ENCODE measurements around the gene MBNL2.

Gene MBNL2

GRCh38 chr13:97237388-97237787, 15.3 kb downstream of the MBNL2 start:
- Histone ChIP-seq H3K9ac (ENCODE audit: low read length) (no peak overlapping the region), H3K27me3 (ENCODE audit: control insufficient read depth in 1 of 2, insufficient read depth in 2 of 2, low read length in 2 of 2) (no peaks in the 10 kb centered on the region), H3K27ac (ENCODE audit: low read depth, low read length) (peak overlapping the region; percentile 60), H3K4me1 (ENCODE audit: insufficient read depth, low read length) (peaks cover 96% of the 10 kb centered on the region), H3K4me3 (ENCODE audit: low read depth in 1 of 2, low read length in 2 of 2) (no peak overlapping the region), H3K36me3 (ENCODE audit: insufficient read depth, low read length) (peaks cover 9% of the 10 kb centered on the region), H3K9me3 (ENCODE audit: low read length) (no peaks in the 10 kb centered on the region)

GRCh38 chr13:97238432-97238831, 16.3 kb downstream of the MBNL2 start:
- no peak overlapping the region for H3K9ac ChIP-seq (ENCODE audit: low read length)

GRCh38 chr13:97238883-97239282, 16.8 kb downstream of the MBNL2 start:
- Histone ChIP-seq H3K9ac (ENCODE audit: low read length) (no peak overlapping the region), H3K27me3 (ENCODE audit: control insufficient read depth in 1 of 2, insufficient read depth in 2 of 2, low read length in 2 of 2) (no peaks in the 10 kb centered on the region), H3K4me1 (ENCODE audit: insufficient read depth, low read length) (peaks cover 100% of the 10 kb centered on the region), H3K4me3 (ENCODE audit: low read depth in 1 of 2, low read length in 2 of 2) (no peak overlapping the region), H3K9me3 (ENCODE audit: low read length) (no peaks in the 10 kb centered on the region), H3K27ac (ENCODE audit: low read depth, low read length) (peak overlapping the region; percentile 27), H3K36me3 (ENCODE audit: insufficient read depth, low read length) (peaks cover 9% of the 10 kb centered on the region)

More at GRCh38 chr13:97238432-97238831, 16.3 kb downstream of the MBNL2 start:
- H3K4me3 ChIP-seq (ENCODE audit: low read depth in 1 of 2, low read length in 2 of 2) = no peak overlapping the region
- H3K4me1 ChIP-seq (ENCODE audit: insufficient read depth, low read length) = peaks cover 100% of the 10 kb centered on the region
- H3K9me3 ChIP-seq (ENCODE audit: low read length) = no peaks in the 10 kb centered on the region
- H3K27me3 ChIP-seq (ENCODE audit: control insufficient read depth in 1 of 2, insufficient read depth in 2 of 2, low read length in 2 of 2) = no peaks in the 10 kb centered on the region
- peak overlapping the region; percentile 27 for H3K27ac ChIP-seq (ENCODE audit: low read depth, low read length)
- peaks cover 9% of the 10 kb centered on the region for H3K36me3 ChIP-seq (ENCODE audit: insufficient read depth, low read length)

- Histone ChIP-seq H3K27ac (ENCODE audit: low read depth, low read length) (peak overlapping the region; percentile 43), H3K9me3 (ENCODE audit: low read length) (no peaks in the 10 kb centered on the region), H3K4me1 (ENCODE audit: insufficient read depth, low read length) (peaks cover 100% of the 10 kb centered on the region), H3K9ac (ENCODE audit: low read length) (no peak overlapping the region), H3K4me3 (ENCODE audit: low read depth in 1 of 2, low read length in 2 of 2) (no peak overlapping the region), H3K27me3 (ENCODE audit: control insufficient read depth in 1 of 2, insufficient read depth in 2 of 2, low read length in 2 of 2) (no peaks in the 10 kb centered on the region), H3K36me3 (ENCODE audit: insufficient read depth, low read length) (peaks cover 9% of the 10 kb centered on the region)
Measured at GRCh38 chr13:97239306-97239705, 17.2 kb downstream of the MBNL2 start.

GRCh38 chr13:97239943-97240787, 18.0 kb downstream of the MBNL2 start:
- no peaks in the 10 kb centered on the region for H3K9me3 ChIP-seq (ENCODE audit: low read length)
- H3K27me3 ChIP-seq (ENCODE audit: control insufficient read depth in 1 of 2, insufficient read depth in 2 of 2, low read length in 2 of 2) = no peaks in the 10 kb centered on the region
- no peak overlapping the region for H3K9ac ChIP-seq (ENCODE audit: low read length)
- no peak overlapping the region for H3K4me3 ChIP-seq (ENCODE audit: low read depth in 1 of 2, low read length in 2 of 2)
- H3K4me1 ChIP-seq (ENCODE audit: insufficient read depth, low read length) = peaks cover 98% of the 10 kb centered on the region
- peak overlapping the region; percentile 50 for H3K27ac ChIP-seq (ENCODE audit: low read depth, low read length)
- peaks cover 6% of the 10 kb centered on the region for H3K36me3 ChIP-seq (ENCODE audit: insufficient read depth, low read length)

GRCh38 chr13:97240788-97241734, 18.9 kb downstream of the MBNL2 start:
- no peaks in the 10 kb centered on the region for H3K9me3 ChIP-seq (ENCODE audit: low read length)
- H3K36me3 ChIP-seq (ENCODE audit: insufficient read depth, low read length) = peaks cover 6% of the 10 kb centered on the region
- no peak overlapping the region for H3K9ac ChIP-seq (ENCODE audit: low read length)
- peak overlapping the region; percentile 53 for H3K27ac ChIP-seq (ENCODE audit: low read depth, low read length)
- no peak overlapping the region for H3K4me3 ChIP-seq (ENCODE audit: low read depth in 1 of 2, low read length in 2 of 2)
- H3K4me1 ChIP-seq (ENCODE audit: insufficient read depth, low read length) = peaks cover 98% of the 10 kb centered on the region
- no peaks in the 10 kb centered on the region for H3K27me3 ChIP-seq (ENCODE audit: control insufficient read depth in 1 of 2, insufficient read depth in 2 of 2, low read length in 2 of 2)

- no peaks in the 10 kb centered on the region for H3K27me3 ChIP-seq (ENCODE audit: control insufficient read depth in 1 of 2, insufficient read depth in 2 of 2, low read length in 2 of 2)
- H3K4me1 ChIP-seq (ENCODE audit: insufficient read depth, low read length) = peaks cover 97% of the 10 kb centered on the region
- no peaks in the 10 kb centered on the region for H3K9me3 ChIP-seq (ENCODE audit: low read length)
- H3K36me3 ChIP-seq (ENCODE audit: insufficient read depth, low read length) = peaks cover 6% of the 10 kb centered on the region
- H3K9ac ChIP-seq (ENCODE audit: low read length) = no peak overlapping the region
- peak overlapping the region; percentile 53 for H3K27ac ChIP-seq (ENCODE audit: low read depth, low read length)
- no peak overlapping the region for H3K4me3 ChIP-seq (ENCODE audit: low read depth in 1 of 2, low read length in 2 of 2)
Measured at GRCh38 chr13:97241761-97242160, 19.6 kb downstream of the MBNL2 start.

GRCh38 chr13:97242755-97243497, 20.8 kb downstream of the MBNL2 start:
- Histone ChIP-seq H3K9me3 (ENCODE audit: low read length) (no peaks in the 10 kb centered on the region), H3K27me3 (ENCODE audit: control insufficient read depth in 1 of 2, insufficient read depth in 2 of 2, low read length in 2 of 2) (no peaks in the 10 kb centered on the region), H3K4me3 (ENCODE audit: low read depth in 1 of 2, low read length in 2 of 2) (no peak overlapping the region), H3K9ac (ENCODE audit: low read length) (no peak overlapping the region), H3K27ac (ENCODE audit: low read depth, low read length) (peak overlapping the region; percentile 53), H3K36me3 (ENCODE audit: insufficient read depth, low read length) (peaks cover 5% of the 10 kb centered on the region), H3K4me1 (ENCODE audit: insufficient read depth, low read length) (peaks cover 93% of the 10 kb centered on the region)

- Histone ChIP-seq H3K36me3 (ENCODE audit: insufficient read depth, low read length) (no peaks in the 10 kb centered on the region), H3K27ac (ENCODE audit: low read depth, low read length) (peak overlapping the region; percentile 53), H3K4me3 (ENCODE audit: low read depth in 1 of 2, low read length in 2 of 2) (no peak overlapping the region), H3K9ac (ENCODE audit: low read length) (no peak overlapping the region), H3K27me3 (ENCODE audit: control insufficient read depth in 1 of 2, insufficient read depth in 2 of 2, low read length in 2 of 2) (no peaks in the 10 kb centered on the region), H3K4me1 (ENCODE audit: insufficient read depth, low read length) (peaks cover 87% of the 10 kb centered on the region), H3K9me3 (ENCODE audit: low read length) (no peaks in the 10 kb centered on the region)
Measured at GRCh38 chr13:97243915-97244781, 22.0 kb downstream of the MBNL2 start.

GRCh38 chr13:97245011-97245410, 22.9 kb downstream of the MBNL2 start:
- Histone ChIP-seq H3K27ac (ENCODE audit: low read depth, low read length) (peak overlapping the region; percentile 53), H3K9ac (ENCODE audit: low read length) (no peak overlapping the region), H3K9me3 (ENCODE audit: low read length) (no peaks in the 10 kb centered on the region), H3K4me3 (ENCODE audit: low read depth in 1 of 2, low read length in 2 of 2) (no peak overlapping the region), H3K36me3 (ENCODE audit: insufficient read depth, low read length) (no peaks in the 10 kb centered on the region), H3K4me1 (ENCODE audit: insufficient read depth, low read length) (peaks cover 82% of the 10 kb centered on the region), H3K27me3 (ENCODE audit: control insufficient read depth in 1 of 2, insufficient read depth in 2 of 2, low read length in 2 of 2) (no peaks in the 10 kb centered on the region)

Data from muscle layer of colon (tissue), 2 donors.